IMR-90 (cell line): ENCODE measurements around the gene C16orf74. TPM values are rescaled to one million over a fixed set of nuclear protein-coding genes. Genes with fewer than 3 reads are reported as not detected.
A peak's percentile ranks its signal among the peaks of the same experiment; 100 is the strongest.

Experiments
- ATAC-seq: fragments of 200-7000 bp; cut with Tn5 transposase; 2 replicates; pipeline ENCODE4 v1.9.1; 2020; ENCODE audit warnings: low read depth, mild to moderate bottlenecking, moderate library complexity
- BruUV-seq: library from RNA; stranded (reverse); fragments of 400-500 nt; replicated peaks from 2 replicates; lab custom pipeline; 2021; lab: Mats Ljungman, UMichigan
- CTCF ChIA-PET: fragments of 300-600 bp; formaldehyde crosslinking; extraction: SDS; loops from one replicate; lab custom pipeline; 2021; ENCODE audit warnings: antibody characterized with exemption; lab: Yijun Ruan, JAX
- POLR2A ChIA-PET: fragments of 300-600 bp; sonication (Branson Sonifier 250); formaldehyde crosslinking; loops from one replicate; lab custom pipeline; 2022; ENCODE audit warnings: antibody characterized with exemption; ENCODE audit not compliant: unreplicated experiment; lab: Charles Lee
- DNase-seq: peaks from one replicate; pipeline ENCODE4 v3.0.0; 2013
- H2AFZ ChIP-seq: replicated peaks from 2 replicates; pipeline ENCODE3; 2013; ENCODE audit warnings: low read length, mild to moderate bottlenecking; ENCODE audit not compliant: poor library complexity
- H2AK5ac ChIP-seq: 2 replicates; pipeline ENCODE4 v1.6.1; 2013; ENCODE audit warnings: low read depth, low read length, inconsistent platforms
- H2AK9ac ChIP-seq: replicated peaks from 2 replicates; pipeline ENCODE3; 2013; ENCODE audit warnings: mild to moderate bottlenecking, low read depth, low read length, moderate library complexity; ENCODE audit not compliant: poor library complexity
- H2BK120ac ChIP-seq: 2 replicates; pipeline ENCODE4 v1.6.1; 2013; ENCODE audit warnings: low read depth, low read length, inconsistent platforms
- H2BK15ac ChIP-seq: 3 replicates; pipeline ENCODE4 v1.6.1; 2013; ENCODE audit warnings: low read depth, low read length, inconsistent platforms
- H2BK20ac ChIP-seq: 2 replicates; pipeline ENCODE4 v1.6.1; 2013; ENCODE audit warnings: low read depth, mild to moderate bottlenecking, inconsistent platforms, low read length, moderate library complexity
- H2BK5ac ChIP-seq: 2 replicates; pipeline ENCODE4 v1.6.1; 2013; ENCODE audit warnings: mild to moderate bottlenecking, low read depth, low read length, inconsistent platforms; ENCODE audit not compliant: poor library complexity, severe bottlenecking
- H3K14ac ChIP-seq: replicated peaks from 2 replicates; pipeline ENCODE4 v1.6.1; 2013; ENCODE audit warnings: low read depth, low read length, inconsistent platforms
- H3K18ac ChIP-seq: 2 replicates; pipeline ENCODE4 v1.6.1; 2013; ENCODE audit warnings: low read depth, low read length, control low read depth
- H3K23ac ChIP-seq: 2 replicates; pipeline ENCODE4 v1.6.1; 2013; ENCODE audit warnings: low read depth, low read length, inconsistent platforms
- H3K27ac ChIP-seq: 2 replicates; pipeline ENCODE4 v1.5.1; 2013; ENCODE audit warnings: mild to moderate bottlenecking, control low read depth, low read length; ENCODE audit not compliant: insufficient read depth
- H3K27me3 ChIP-seq: 2 replicates; pipeline ENCODE4 v1.6.1; 2013; ENCODE audit warnings: low read length; ENCODE audit not compliant: control insufficient read depth, insufficient read depth
- H3K36me3 ChIP-seq: 2 replicates; pipeline ENCODE4 v1.6.1; 2013; ENCODE audit warnings: low read length, mixed read lengths; ENCODE audit not compliant: control insufficient read depth, insufficient read depth
- H3K4ac ChIP-seq: 2 replicates; pipeline ENCODE4 v1.6.1; 2013; ENCODE audit warnings: low read depth, low read length, inconsistent platforms
- H3K4me1 ChIP-seq: 2 replicates; pipeline ENCODE4 v1.6.1; 2013; ENCODE audit warnings: low read length, mixed read lengths; ENCODE audit not compliant: control insufficient read depth, insufficient read depth
- H3K4me2 ChIP-seq: 2 replicates; pipeline ENCODE4 v1.6.1; 2013; ENCODE audit warnings: low read depth, mild to moderate bottlenecking, control low read depth, low read length, moderate library complexity
- H3K4me3 ChIP-seq: 2 replicates; pipeline ENCODE4 v1.5.1; 2013; ENCODE audit warnings: low read depth, mild to moderate bottlenecking, control low read depth, low read length, moderate library complexity; ENCODE audit not compliant: insufficient read depth
- H3K56ac ChIP-seq: 2 replicates; pipeline ENCODE4 v1.6.1; 2013; ENCODE audit warnings: low read length, inconsistent platforms; ENCODE audit not compliant: insufficient read depth; ENCODE audit errors: extremely low read depth
- H3K79me1 ChIP-seq, 2 experiments: 2 replicates each; pipeline ENCODE4 v1.6.1; 2013; ENCODE audit warnings: low read length in 2 of 2, inconsistent platforms in 1 of 2, low read depth in 1 of 2
- H3K9ac ChIP-seq: 2 replicates; pipeline ENCODE4 v1.6.1; 2013; ENCODE audit warnings: low read depth, low read length, control low read depth
- H3K9me1 ChIP-seq: 2 replicates; pipeline ENCODE4 v1.6.1; 2013; ENCODE audit warnings: low read length, inconsistent platforms; ENCODE audit not compliant: insufficient read depth
- H3K9me3 ChIP-seq: 2 replicates; pipeline ENCODE4 v1.6.1; 2013; ENCODE audit warnings: low read length; ENCODE audit not compliant: control insufficient read depth, insufficient read depth
- H4K20me1 ChIP-seq: 2 replicates; pipeline ENCODE4 v1.6.1; 2013; ENCODE audit warnings: low read length, inconsistent platforms; ENCODE audit not compliant: insufficient read depth
- H4K5ac ChIP-seq: 2 replicates; pipeline ENCODE4 v1.6.1; 2013; ENCODE audit warnings: mild to moderate bottlenecking, low read depth, low read length, control low read depth
- H4K8ac ChIP-seq, 2 experiments: 2 replicates each; pipeline ENCODE4 v1.6.1; 2013; ENCODE audit warnings: low read depth in 2 of 2, low read length in 2 of 2, control low read depth in 1 of 2, inconsistent platforms in 1 of 2
- H4K91ac ChIP-seq: 2 replicates; pipeline ENCODE4 v1.6.1; 2013; ENCODE audit warnings: low read depth, low read length, inconsistent platforms; ENCODE audit not compliant: insufficient read depth
- BHLHE40 ChIP-seq: fragments of 150-350 bp; IDR thresholded peaks from 2 replicates; pipeline ENCODE4 v1.6.1; 2016; ENCODE audit warnings: mild to moderate bottlenecking, low read depth, low read length
- CEBPB ChIP-seq: IDR thresholded peaks from 2 replicates; pipeline ENCODE4 v1.6.1; 2012; ENCODE audit warnings: low read depth, low read length, improper control_type of control experiment
- CHD1 ChIP-seq: IDR thresholded peaks from 2 replicates; pipeline ENCODE4 v1.6.1; 2012; ENCODE audit warnings: low read depth, low read length, improper control_type of control experiment
- CTCF ChIP-seq: conservative IDR thresholded peaks from 2 replicates; pipeline ENCODE4 v1.5.1; 2012; ENCODE audit warnings: mild to moderate bottlenecking, low read depth, low read length, improper control_type of control experiment
- ELK1 ChIP-seq: fragments of 150-350 bp; IDR thresholded peaks from 2 replicates; pipeline ENCODE4 v1.6.1; 2016; ENCODE audit warnings: low read depth, mild to moderate bottlenecking, low read length, moderate library complexity, borderline replicate concordance
- FOS ChIP-seq: fragments of 150-350 bp; IDR thresholded peaks from 2 replicates; pipeline ENCODE4 v1.6.1; 2016; ENCODE audit warnings: low read depth, low read length
- MAFK ChIP-seq: IDR thresholded peaks from 2 replicates; pipeline ENCODE4 v1.6.1; 2012; ENCODE audit warnings: low read depth, low read length, improper control_type of control experiment
- MAZ ChIP-seq: IDR thresholded peaks from 2 replicates; pipeline ENCODE4 v1.6.1; 2012; ENCODE audit warnings: low read depth, mild to moderate bottlenecking, low read length, improper control_type of control experiment, moderate library complexity, borderline replicate concordance
- MXI1 ChIP-seq: IDR thresholded peaks from 2 replicates; pipeline ENCODE4 v1.6.1; 2012; ENCODE audit warnings: low read depth, mild to moderate bottlenecking, low read length, moderate library complexity, borderline replicate concordance
- NFE2L2 ChIP-seq: fragments of 150-350 bp; IDR thresholded peaks from 2 replicates; pipeline ENCODE4 v1.6.1; 2016; ENCODE audit warnings: low read depth, mild to moderate bottlenecking, low read length
- POLR2A ChIP-seq: IDR thresholded peaks from 2 replicates; pipeline ENCODE4 v1.6.1; 2012; ENCODE audit warnings: mild to moderate bottlenecking, low read depth, low read length
- RCOR1 ChIP-seq: IDR thresholded peaks from 2 replicates; pipeline ENCODE4 v1.6.1; 2012; ENCODE audit warnings: mild to moderate bottlenecking, low read length, improper control_type of control experiment; ENCODE audit not compliant: insufficient replicate concordance
- RFX5 ChIP-seq: IDR thresholded peaks from 2 replicates; pipeline ENCODE4 v1.8.0; 2012; ENCODE audit warnings: low read depth, mild to moderate bottlenecking, low read length, moderate library complexity
- SMC3 ChIP-seq: fragments of 150-350 bp; IDR thresholded peaks from 2 replicates; pipeline ENCODE4 v1.6.1; 2016; ENCODE audit warnings: low read depth, mild to moderate bottlenecking, antibody characterized with exemption, low read length, moderate library complexity
- USF2 ChIP-seq: fragments of 150-350 bp; IDR thresholded peaks from 2 replicates; pipeline ENCODE4 v1.6.1; 2017; ENCODE audit warnings: mild to moderate bottlenecking, antibody characterized with exemption, low read length, low read depth
- WGBS, 2 experiments: methylation state at CpG; one replicate each; pipeline versions ENCODE4 v1.1.5 to v1.1.7; 2013; ENCODE audit warnings: missing lambda C conversion rate in 2 of 2; ENCODE audit not compliant: insufficient read length in 1 of 2; ENCODE audit errors: extremely low coverage in 2 of 2; 5-methylcytosine and 5-hydroxymethylcytosine counted together
- dilution Hi-C: fragments of 300-500 bp; cut with HindIII; formaldehyde crosslinking; loops from one replicate; pipeline ENCODE4 v1.14.3; 2018; ENCODE audit warnings: low sequenced_read_pairs; ENCODE audit not compliant: unreplicated experiment
- in situ Hi-C: fragments of 300-500 bp; cut with MboI; formaldehyde crosslinking; loops from 3 replicates; pipeline ENCODE4 v1.14.3; 2019; ENCODE audit warnings: low sequenced_read_pairs, inconsistent platforms, mixed read lengths
- intact Hi-C: fragments of 100-400 bp; cut with micrococcal nuclease; formaldehyde crosslinking; loops from 2 replicates; pipeline ENCODE4 v1.10.0; 2022
- polyA plus RNA-seq, 3 experiments: library from polyadenylated mRNA; depleted of rRNA; stranded (reverse); fragments of >200 nt; gene quantifications; 2 replicates each; pipeline ENCODE4 v1.2.3, GENCODE V29; 2012; ENCODE audit warnings: low replicate concordance in 1 of 3
- total RNA-seq: library from RNA; depleted of rRNA; stranded (reverse); fragments of >200 nt; gene quantifications from 2 replicates; pipeline ENCODE4 v1.2.3, GENCODE V29; 2012

The C16orf74 gene
- total and polyA plus RNA-seq, 2 of the 4 experiments (the other 2 are of a cell fraction) = 4.5 to 12.2 TPM

- no peaks in the 10 kb centered on the region for H3K27me3 ChIP-seq
- H4K20me1 ChIP-seq = peaks cover 33% of the 10 kb centered on the region
- ATAC-seq = no peak; the same call in 1 of the 2 replicates
- H4K8ac ChIP-seq = no peak overlapping the region
- H2BK20ac ChIP-seq = no peak overlapping the region
- no peak overlapping the region for H4K91ac ChIP-seq
- H3K4ac ChIP-seq = no peak overlapping the region
- H3K23ac ChIP-seq = no peak overlapping the region
- 67% methylated on average over 1 of the region's 4 CpGs; no CpG with 5 or more reads in 1 of the 2 experiments for WGBS, 2 experiments
- no peak overlapping the region for H2AK5ac ChIP-seq
- H2BK15ac ChIP-seq = no peak overlapping the region
- H3K18ac ChIP-seq = no peak overlapping the region
- no peak overlapping the region for H3K27ac ChIP-seq
- intact Hi-C loops (no loop called here), in situ Hi-C loops (no loop called here), dilution Hi-C loops (no loop called here)
- no peaks in the 10 kb centered on the region for H3K9me1 ChIP-seq
- no peaks in the 10 kb centered on the region for H3K9me3 ChIP-seq
- no peak overlapping the region for H3K56ac ChIP-seq
- H2BK120ac ChIP-seq = no peak overlapping the region
- no peak overlapping the region for H3K9ac ChIP-seq
- H3K4me2 ChIP-seq = no peak overlapping the region
- no TSS peak for BruUV-seq
- H3K4me1 ChIP-seq = peaks cover 8% of the 10 kb centered on the region
- H3K79me1 ChIP-seq = peaks cover 17 to 36% of the 10 kb centered on the region in 2 experiments
- ChIA-PET CTCF (interaction anchor here (0.6 to 0.8 kb wide), 2 partner anchors 17 to 40 kb away, joined by 3 to 4 read pairs; no protein-coding TSS in a partner anchor), POLR2A (no interaction called here)
- peaks cover 36% of the 10 kb centered on the region for H3K36me3 ChIP-seq
- no peak overlapping the region for H4K5ac ChIP-seq
- H2AK9ac ChIP-seq = peak overlapping the region; percentile 31
- H3K14ac ChIP-seq = no peak overlapping the region
- no peak overlapping the region for H2AFZ ChIP-seq
- no peak overlapping the region for H3K4me3 ChIP-seq
- no peak overlapping the region for H2BK5ac ChIP-seq
- peak; percentile 58 for DNase-seq
- TF ChIP-seq RCOR1 = no peak
- no peak for TF ChIP-seq ELK1
- no peak for TF ChIP-seq CTCF
- TF ChIP-seq BHLHE40 = no peak
- no peak for TF ChIP-seq MXI1
- no peak for TF ChIP-seq RFX5
- TF ChIP-seq MAFK = no peak
- no peak for TF ChIP-seq CHD1
- no peak for TF ChIP-seq CEBPB
- no peak for TF ChIP-seq USF2
- no peak for TF ChIP-seq FOS
- no peak for TF ChIP-seq SMC3
- TF ChIP-seq MAZ = no peak
- TF ChIP-seq POLR2A = no peak
- no peak for TF ChIP-seq NFE2L2
These were observed 26.9 kb upstream of the C16orf74 start for GRCh38 chr16:85777583-85778310.
